CD4-positive, alpha-beta T cell treated with Interferon alpha-2 for 1 hour (primary cell): ENCODE measurements around the gene ZPR1.
A peak's percentile ranks its signal among the peaks of the same experiment; 100 is the strongest.
"Not testable (repeated sequence)": the region's sequence is repeated elsewhere in the genome, so short reads cannot be mapped to it uniquely, and the experiment has no call there.

Experiments
- DNase-seq, 2 donors: peaks; one replicate each; pipeline ENCODE4 v3.0.0-alpha.2; 2020 to 2022

Gene ZPR1, protein sequence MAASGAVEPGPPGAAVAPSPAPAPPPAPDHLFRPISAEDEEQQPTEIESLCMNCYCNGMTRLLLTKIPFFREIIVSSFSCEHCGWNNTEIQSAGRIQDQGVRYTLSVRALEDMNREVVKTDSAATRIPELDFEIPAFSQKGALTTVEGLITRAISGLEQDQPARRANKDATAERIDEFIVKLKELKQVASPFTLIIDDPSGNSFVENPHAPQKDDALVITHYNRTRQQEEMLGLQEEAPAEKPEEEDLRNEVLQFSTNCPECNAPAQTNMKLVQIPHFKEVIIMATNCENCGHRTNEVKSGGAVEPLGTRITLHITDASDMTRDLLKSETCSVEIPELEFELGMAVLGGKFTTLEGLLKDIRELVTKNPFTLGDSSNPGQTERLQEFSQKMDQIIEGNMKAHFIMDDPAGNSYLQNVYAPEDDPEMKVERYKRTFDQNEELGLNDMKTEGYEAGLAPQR

DNA sequence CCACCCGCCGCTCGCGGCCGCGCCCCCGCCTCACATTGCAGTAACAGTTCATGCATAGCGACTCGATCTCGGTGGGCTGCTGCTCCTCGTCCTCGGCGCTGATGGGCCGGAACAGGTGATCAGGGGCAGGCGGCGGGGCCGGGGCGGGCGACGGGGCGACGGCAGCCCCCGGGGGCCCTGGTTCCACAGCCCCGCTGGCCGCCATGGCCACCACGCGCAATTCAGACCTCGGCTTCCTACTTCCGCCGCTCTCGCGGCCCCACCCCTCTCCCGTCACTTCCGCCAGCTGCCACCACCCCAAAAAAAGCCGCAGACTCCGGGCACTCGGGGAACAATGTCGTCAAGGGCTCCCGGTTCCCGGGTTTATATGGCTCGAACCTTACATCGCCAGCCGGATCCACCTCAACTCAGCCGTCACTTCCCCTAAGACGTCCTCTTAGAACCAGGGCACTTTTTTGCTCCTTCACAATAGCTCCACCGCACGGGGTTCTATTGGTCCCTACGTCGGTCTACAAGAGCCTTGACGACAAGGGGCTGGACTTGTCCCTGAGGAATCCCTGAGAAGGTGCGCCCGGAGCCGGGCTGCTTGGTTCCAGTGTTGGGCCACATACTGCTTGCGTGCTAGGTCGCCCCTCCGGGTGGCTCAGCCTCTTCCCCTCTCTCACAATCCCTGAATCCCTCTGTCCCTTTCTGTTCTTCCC, at the start of gene ZPR1:
Gene ZPR1 (minus strand): TSS at position 238 of the 701 bp plus-strand sequence. CDS start 33 bp downstream, at position 205.
- DNase-seq: peak; percentile 84 to 90

DNA sequence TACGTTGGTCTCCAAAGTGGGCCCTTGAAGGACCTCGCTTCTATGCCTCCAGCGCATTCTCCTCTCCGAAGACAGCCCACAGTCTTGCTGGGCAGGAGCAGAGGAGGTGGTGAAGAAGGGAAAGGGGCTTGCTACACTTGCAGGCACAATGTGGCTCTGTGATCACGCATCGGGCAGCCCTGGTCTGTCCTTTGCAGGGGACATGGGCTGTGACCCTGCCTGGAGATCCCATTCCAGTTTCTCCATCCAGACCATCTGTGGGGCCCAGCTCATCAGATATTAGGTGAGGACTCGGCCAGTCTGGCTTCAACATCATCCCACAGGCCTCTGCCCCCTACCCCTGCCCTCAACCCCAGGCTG, 48.8 kb upstream of the ZPR1 start:
- no peak for DNase-seq

DNA sequence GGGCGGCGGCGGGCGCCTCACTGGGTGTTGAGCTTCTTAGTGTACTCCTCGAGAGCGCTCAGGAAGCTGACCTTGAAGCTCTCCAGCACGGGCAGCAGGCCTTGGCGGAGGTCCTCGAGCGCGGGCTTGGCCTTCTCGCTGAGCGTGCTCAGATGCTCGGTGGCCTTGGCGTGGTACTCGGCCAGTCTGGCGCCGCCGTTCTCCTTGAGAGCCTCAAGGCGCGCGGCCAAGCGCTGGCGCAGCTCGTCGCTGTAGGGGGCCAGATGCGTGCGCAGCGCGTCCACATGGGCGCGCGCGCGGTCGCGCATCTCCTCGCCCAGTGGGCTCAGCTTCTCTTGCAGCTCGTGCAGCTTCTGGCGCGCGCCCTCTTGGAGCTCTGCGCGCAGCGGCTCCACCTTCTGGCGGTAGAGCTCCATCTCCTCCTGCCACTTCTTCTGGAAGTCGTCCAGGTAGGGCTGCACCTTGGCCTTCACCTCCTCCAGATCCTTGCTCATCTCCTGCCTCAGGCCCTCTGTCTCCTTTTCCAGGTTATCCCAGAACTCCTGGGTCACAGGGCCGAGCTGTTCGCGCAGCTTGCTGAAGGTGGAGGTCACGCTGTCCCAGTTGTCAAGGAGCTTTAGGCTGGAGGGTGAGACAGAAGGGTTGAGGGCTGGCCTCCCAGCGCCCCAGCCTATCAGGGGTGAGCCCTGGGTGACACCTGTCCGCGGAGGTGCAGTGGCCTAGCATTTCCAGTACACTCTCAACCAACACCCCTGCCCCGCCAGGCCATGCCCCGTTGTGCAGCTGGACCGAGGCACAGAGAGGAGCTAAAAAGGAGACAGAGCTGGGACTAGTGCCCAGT, 48.2 kb upstream of the ZPR1 start:
- DNase-seq: peak; percentile 84 to 86

DNA sequence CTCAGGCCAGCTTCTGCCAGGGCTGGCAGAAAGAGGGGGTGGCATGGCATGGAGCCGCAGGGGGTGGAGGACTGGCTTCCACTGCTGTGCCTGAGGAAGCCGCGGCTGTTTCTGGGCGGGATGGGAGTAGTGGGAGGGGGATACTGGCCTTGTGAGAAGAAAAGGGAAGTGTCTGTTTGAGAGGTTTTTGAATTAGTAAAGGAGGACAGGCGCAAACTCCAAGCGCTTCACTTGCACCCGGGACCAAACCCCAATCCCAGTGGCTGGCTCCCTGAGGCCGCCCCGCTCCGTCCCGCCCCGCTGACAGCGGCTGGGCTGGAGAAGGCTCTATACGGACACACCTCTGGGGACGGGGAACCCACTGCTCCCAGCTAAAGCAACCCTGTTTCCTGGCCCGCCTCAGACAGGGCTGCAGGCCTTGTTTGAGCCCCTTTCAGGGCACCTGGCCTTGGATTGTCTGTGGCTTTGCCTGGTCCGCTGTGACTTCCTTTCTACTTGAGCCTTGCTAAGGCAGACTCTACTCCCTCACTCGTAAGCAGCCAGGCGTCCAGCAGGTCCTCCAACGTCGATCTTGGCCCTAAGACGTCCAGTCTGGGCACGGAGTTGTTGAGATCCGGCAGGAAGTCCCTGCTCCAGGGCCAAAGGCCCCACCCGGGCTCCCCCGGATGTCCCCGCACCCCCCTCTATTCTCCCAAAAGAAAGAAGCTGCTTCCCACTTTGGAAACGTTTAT, 47.4 kb upstream of the ZPR1 start:
- DNase-seq: no peak

DNA sequence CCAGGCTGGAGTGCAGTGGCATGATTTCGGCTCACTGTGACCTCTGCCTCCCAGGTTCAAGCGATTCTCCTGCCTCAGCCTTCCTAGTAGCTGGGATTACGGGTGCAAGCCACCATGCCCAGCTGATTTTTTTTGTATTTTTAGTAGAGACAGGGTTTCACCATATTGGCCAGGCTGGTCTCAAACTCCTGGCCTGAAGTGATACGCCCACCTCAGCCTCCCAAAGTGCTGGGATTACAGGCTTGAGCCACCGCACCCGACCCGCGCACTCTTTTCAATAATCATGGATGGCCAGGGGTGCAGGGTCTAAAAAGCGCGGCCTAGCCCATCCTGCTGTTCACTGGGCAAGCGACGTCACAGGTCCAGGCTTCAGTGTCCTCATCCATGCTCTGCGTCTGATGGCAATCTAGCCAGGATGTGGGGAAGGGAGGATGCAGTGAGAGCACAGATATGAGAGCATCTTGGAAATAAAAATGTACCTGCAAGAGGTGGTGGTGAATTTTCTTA, 46.8 kb upstream of the ZPR1 start:
- DNase-seq: not testable (repeated sequence)

DNA sequence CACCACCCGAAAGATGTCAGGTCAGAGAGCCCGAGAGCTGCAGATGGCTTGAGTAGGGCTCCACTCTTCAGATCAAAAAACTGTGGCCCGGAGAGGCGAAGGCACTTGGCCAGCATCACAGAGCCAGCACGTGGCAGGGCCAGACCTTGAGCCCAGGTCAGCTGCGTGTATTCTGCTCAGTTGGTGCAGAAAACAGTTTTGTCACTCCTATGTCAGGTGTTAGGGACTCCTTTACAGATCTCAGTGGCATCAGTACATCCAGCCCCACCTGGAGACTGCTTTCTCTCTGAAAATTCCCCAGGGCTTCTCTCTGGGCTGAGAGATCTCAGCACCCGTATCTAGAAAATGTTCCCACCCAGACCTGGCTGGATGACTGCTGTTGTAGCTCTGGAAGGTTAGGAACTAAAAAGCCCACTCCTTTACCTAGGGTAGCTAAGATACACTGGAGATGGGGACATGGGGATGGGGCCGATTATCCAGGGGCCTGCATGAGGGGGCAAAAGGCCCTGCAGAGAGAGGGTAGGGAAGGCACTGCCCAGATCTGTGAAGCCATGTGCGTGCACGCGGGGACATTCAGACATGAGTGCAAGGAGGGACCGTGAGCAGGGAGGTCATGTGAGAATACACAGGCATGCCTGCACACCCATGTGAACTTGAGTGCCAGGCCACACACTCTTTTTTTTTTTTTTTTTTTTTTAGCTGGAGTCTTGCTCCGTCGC, 46.2 kb upstream of the ZPR1 start:
- no peak for DNase-seq

DNA sequence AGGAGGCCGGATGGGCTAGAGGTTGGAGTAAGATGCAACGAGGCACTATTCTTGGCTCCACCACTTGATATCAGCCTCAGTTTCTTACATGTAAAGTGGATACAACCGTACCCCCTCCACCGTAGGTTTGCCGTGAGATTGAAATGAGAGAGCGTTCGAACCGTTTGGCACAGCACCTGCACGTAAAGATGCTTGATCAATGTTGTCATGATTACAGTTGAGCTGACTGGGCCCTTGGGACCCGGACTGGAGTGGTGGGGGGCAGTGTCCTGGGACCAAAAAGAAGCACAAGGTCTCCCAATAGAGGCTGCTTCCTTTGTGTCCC, 45.6 kb upstream of the ZPR1 start:
- no peak for DNase-seq

DNA sequence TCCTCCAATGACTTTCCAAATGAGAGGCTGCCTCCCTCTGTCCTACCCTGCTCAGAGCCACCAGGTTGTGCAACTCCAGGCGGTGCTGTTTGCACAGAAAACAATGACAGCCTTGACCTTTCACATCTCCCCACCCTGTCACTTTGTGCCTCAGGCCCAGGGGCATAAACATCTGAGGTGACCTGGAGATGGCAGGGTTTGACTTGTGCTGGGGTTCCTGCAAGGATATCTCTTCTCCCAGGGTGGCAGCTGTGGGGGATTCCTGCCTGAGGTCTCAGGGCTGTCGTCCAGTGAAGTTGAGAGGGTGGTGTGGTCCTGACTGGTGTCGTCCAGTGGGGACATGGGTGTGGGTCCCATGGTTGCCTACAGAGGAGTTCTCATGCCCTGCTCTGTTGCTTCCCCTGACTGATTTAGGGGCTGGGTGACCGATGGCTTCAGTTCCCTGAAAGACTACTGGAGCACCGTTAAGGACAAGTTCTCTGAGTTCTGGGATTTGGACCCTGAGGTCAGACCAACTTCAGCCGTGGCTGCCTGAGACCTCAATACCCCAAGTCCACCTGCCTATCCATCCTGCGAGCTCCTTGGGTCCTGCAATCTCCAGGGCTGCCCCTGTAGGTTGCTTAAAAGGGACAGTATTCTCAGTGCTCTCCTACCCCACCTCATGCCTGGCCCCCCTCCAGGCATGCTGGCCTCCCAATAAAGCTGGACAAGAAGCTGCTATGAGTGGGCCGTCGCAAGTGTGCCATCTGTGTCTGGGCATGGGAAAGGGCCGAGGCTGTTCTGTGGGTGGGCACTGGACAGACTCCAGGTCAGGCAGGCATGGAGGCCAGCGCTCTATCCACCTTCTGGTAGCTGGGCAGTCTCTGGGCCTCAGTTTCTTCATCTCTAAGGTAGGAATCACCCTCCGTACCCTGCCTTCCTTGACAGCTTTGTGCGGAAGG, 44.8 kb upstream of the ZPR1 start:
- DNase-seq: no peak

DNA sequence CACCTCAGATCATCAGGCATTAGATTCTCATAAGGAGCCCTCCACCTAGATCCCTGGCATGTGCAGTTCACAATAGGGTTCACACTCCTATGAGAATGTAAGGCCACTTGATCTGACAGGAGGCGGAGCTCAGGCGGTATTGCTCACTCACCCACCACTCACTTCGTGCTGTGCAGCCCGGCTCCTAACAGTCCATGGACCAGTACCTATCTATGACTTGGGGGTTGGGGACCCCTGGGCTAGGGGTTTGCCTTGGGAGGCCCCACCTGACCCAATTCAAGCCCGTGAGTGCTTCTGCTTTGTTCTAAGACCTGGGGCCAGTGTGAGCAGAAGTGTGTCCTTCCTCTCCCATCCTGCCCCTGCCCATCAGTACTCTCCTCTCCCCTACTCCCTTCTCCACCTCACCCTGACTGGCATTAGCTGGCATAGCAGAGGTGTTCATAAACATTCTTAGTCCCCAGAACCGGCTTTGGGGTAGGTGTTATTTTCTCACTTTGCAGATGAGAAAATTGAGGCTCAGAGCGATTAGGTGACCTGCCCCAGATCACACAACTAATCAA, 44.0 kb upstream of the ZPR1 start:
- no peak for DNase-seq

DNA sequence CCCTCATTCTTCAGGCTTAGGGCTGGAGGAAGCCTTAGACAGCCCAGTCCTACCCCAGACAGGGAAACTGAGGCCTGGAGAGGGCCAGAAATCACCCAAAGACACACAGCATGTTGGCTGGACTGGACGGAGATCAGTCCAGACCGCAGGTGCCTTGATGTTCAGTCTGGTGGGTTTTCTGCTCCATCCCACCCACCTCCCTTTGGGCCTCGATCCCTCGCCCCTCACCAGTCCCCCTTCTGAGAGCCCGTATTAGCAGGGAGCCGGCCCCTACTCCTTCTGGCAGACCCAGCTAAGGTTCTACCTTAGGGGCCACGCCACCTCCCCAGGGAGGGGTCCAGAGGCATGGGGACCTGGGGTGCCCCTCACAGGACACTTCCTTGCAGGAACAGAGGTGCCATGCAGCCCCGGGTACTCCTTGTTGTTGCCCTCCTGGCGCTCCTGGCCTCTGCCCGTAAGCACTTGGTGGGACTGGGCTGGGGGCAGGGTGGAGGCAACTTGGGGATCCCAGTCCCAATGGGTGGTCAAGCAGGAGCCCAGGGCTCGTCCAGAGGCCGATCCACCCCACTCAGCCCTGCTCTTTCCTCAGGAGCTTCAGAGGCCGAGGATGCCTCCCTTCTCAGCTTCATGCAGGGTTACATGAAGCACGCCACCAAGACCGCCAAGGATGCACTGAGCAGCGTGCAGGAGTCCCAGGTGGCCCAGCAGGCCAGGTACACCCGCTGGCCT, 42.5 kb upstream of the ZPR1 start:
- no peak for DNase-seq

DNA sequence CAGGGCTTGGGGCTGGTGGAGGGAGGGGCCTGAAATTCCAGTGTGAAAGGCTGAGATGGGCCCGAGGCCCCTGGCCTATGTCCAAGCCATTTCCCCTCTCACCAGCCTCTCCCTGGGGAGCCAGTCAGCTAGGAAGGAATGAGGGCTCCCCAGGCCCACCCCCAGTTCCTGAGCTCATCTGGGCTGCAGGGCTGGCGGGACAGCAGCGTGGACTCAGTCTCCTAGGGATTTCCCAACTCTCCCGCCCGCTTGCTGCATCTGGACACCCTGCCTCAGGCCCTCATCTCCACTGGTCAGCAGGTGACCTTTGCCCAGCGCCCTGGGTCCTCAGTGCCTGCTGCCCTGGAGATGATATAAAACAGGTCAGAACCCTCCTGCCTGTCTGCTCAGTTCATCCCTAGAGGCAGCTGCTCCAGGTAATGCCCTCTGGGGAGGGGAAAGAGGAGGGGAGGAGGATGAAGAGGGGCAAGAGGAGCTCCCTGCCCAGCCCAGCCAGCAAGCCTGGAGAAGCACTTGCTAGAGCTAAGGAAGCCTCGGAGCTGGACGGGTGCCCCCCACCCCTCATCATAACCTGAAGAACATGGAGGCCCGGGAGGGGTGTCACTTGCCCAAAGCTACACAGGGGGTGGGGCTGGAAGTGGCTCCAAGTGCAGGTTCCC, 41.8 kb upstream of the ZPR1 start, which contains the start of gene APOC3:
Gene APOC3 (plus strand): TSS at position 383 of the 659 bp plus-strand sequence. CDS start 676 bp downstream, outside the sequence.
- no peak for DNase-seq

DNA sequence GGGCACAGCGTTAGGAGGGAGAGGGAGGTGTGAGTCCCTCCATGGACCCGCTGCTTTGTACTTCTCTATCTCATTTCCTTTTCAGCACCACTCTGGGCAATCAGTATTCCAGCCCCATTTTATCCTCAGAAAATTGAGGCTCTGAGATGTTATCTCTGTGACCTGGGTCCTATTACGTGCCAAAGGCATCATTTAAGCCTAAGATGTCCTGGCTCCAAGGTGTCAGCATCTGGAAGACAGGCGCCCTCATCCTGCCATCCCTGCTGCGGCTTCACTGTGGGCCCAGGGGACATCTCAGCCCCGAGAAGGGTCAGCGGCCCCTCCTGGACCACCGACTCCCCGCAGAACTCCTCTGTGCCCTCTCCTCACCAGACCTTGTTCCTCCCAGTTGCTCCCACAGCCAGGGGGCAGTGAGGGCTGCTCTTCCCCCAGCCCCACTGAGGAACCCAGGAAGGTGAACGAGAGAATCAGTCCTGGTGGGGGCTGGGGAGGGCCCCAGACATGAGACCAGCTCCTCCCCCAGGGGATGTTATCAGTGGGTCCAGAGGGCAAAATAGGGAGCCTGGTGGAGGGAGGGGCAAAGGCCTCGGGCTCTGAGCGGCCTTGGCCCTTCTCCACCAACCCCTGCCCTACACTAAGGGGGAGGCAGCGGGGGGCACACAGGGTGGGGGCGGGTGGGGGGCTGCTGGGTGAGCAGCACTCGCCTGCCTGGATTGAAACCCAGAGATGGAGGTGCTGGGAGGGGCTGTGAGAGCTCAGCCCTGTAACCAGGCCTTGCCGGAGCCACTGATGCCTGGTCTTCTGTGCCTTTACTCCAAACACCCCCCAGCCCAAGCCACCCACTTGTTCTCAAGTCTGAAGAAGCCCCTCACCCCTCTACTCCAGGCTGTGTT, 41.1 kb upstream of the ZPR1 start:
- DNase-seq: no peak

DNA sequence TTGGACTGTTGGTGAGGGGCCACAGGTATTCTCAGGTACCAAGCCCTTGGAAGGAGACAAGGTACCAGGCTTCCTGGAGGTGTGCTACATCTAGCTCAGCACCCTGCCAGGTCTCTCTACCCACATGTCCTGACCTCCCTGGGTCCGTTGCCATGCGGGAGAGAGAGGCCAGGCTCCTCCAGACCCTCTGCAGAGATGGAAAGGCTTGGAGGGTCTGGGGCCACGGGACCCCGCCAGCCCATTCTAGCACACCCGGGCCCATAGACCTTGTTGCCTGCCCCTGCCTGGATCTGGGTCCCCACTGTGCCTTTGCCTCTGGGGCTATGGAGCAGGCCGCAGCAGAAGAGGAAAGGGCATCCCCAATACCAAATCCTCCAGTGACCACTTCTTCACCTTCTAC, 39.6 kb upstream of the ZPR1 start:
- DNase-seq: no peak

DNA sequence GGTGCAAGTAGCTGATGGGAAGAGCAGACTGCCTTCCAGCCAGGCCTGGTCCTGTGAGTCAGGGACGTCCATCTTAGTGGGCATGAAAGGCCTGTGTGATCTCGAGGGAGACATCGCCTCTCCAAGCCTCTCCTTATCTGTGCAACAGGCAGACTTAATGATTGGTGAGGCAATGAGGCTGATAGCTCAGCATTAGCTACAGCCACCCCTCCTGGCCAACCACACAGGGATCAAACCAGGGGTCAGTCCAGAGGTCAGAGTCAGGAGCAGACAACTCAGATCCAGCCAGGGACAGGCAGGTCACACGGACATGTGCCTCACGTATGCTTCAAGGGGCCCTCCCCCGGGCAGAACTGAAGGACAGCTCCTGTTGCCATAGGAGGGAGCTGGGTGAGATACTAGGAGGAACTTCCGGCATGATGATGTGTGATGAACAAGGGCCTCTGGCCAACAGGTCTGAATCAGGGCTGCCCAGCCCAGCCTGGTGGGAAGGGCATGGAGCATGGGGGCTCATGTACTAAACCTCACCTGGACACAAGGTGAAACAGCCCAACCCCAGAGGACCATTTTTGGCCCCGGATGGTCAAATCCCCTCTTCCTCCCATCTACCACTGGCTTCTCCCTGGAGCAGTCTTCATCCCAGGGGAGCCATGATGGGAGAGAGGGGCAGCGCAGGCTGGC, 39.1 kb upstream of the ZPR1 start:
- no peak for DNase-seq

DNA sequence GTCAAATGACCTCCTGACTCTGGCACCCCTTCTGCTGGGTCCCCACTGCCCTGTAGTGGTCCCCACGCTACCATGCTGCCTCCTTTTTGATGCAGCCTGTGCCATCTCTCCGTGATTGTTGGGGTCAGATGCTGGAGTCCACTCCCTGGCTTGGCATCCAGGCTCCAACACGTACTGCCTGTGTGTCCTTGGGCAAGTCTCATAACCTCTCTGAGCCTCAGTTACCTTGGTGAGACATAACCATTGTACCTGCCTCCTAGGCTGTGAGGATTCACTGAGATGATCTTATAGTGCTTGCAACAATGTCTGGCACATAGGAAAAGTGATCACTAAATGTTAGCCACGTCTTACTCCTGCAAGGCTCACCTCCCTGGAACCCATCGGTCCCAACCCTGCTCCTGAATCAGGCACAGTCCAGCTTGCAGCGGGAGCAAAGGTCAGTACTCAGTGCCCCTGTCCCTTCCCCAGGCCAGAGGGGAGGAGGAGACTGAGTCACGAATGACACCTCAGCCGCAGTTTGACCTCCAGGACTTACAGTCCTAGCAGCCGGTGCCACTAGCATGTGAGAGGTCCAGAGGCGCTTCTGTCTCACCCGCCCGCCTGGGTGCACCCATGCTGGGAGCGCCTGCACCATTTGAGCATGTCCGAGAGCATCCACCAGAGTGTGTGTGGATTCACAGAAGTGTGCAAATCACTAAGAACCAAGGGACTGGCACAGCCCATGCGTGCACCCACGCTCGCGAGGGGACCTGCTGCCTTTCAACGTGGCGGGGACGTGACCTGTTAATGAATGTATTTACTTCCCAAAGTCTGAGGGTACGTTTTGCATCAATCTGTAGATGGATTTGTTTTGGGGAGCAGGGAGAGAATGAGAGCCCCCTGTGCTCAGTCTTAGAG, 38.3 kb upstream of the ZPR1 start:
- DNase-seq: no peak

DNA sequence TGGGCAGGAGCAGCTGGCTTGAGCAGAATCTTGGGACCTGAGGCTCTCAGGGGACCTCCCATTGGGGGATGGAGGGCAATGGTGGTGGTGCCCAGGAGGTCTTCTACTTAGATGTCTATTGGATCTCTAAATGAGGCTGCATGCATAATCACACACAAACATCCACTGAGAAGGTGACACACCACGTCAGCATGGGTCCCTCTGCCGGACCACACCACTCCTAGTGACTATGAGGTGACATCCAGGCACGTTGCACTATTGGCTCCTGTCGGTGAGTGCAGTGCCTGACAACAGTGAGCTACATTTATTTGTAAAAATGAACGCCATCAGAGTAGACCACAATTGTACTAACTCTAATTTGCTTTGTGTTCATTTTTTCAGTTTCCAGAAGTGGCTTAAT, 37.6 kb upstream of the ZPR1 start:
- DNase-seq: no peak
